ENCODE measurements around the gene SLC22A23.
A peak's percentile ranks its signal among the peaks of the same experiment; 100 is the strongest.

Gene SLC22A23, protein sequence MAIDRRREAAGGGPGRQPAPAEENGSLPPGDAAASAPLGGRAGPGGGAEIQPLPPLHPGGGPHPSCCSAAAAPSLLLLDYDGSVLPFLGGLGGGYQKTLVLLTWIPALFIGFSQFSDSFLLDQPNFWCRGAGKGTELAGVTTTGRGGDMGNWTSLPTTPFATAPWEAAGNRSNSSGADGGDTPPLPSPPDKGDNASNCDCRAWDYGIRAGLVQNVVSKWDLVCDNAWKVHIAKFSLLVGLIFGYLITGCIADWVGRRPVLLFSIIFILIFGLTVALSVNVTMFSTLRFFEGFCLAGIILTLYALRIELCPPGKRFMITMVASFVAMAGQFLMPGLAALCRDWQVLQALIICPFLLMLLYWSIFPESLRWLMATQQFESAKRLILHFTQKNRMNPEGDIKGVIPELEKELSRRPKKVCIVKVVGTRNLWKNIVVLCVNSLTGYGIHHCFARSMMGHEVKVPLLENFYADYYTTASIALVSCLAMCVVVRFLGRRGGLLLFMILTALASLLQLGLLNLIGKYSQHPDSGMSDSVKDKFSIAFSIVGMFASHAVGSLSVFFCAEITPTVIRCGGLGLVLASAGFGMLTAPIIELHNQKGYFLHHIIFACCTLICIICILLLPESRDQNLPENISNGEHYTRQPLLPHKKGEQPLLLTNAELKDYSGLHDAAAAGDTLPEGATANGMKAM

DNA sequence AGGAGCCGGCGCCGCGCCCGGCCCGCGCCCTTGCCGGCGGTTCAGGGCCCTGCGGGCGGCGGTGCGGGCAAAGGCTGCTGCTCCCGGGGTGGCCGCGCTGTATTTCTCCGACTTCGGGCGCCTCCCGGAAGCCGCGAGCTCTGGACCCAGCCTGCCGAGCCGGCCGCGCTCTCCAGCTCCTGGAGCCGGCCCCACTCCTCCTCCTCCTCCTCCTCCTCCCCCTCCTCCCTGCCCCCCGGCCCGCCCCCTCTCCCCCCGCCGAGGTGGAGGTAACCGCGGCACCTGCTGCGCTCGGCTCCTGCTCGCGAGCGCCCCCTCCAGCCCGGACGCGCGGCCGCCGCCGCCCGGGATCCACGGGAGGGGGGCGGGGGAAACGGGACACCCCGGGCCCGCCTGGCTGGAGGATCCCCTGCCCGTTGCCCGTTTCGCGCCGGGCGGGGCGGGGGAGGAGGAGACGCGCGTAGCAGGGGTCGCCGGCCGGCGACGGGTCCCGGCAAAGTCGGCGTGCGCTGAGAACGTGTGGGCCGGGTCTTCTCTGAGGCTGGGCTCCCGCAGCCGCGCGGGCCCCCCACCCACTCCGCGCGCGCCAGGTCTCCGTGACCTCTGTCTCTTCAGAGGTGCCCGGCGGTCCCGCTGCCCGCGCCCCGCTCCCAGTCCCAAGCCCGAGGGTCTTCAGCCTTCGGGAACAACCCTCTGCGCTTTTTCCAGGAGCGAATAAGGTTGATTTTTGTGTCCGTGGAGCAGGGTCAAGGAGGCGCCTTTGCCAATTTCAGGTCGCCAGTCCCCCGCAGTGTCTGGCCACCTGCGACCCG, at the start of gene SLC22A23:
SLC22A23 (minus strand) TSS at position 153 of the 812 bp plus-strand sequence. CDS start 491 bp downstream, outside the sequence.
- Mint-ChIP-seq H3K4me3 (peak within 1 kb of the TSS; percentile 83), H3K4me1 (peaks cover 24% of the 10 kb centered on the region), H3K27me3 (ENCODE audit: low read depth, poor library complexity) (peaks cover 24% of the 10 kb centered on the region), H3K9me3 (peaks cover 7% of the 10 kb centered on the region), H3K36me3 (ENCODE audit: low read depth) (no peaks in the 10 kb centered on the region), H3K27ac (no peak within 1 kb of the TSS)
- DNase-seq = peak; percentile 90
- TF ChIP-seq, protein P1, sequence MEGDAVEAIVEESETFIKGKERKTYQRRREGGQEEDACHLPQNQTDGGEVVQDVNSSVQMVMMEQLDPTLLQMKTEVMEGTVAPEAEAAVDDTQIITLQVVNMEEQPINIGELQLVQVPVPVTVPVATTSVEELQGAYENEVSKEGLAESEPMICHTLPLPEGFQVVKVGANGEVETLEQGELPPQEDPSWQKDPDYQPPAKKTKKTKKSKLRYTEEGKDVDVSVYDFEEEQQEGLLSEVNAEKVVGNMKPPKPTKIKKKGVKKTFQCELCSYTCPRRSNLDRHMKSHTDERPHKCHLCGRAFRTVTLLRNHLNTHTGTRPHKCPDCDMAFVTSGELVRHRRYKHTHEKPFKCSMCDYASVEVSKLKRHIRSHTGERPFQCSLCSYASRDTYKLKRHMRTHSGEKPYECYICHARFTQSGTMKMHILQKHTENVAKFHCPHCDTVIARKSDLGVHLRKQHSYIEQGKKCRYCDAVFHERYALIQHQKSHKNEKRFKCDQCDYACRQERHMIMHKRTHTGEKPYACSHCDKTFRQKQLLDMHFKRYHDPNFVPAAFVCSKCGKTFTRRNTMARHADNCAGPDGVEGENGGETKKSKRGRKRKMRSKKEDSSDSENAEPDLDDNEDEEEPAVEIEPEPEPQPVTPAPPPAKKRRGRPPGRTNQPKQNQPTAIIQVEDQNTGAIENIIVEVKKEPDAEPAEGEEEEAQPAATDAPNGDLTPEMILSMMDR (IDR thresholded peaks at IDR 0.05) = peak; percentile 60

DNA sequence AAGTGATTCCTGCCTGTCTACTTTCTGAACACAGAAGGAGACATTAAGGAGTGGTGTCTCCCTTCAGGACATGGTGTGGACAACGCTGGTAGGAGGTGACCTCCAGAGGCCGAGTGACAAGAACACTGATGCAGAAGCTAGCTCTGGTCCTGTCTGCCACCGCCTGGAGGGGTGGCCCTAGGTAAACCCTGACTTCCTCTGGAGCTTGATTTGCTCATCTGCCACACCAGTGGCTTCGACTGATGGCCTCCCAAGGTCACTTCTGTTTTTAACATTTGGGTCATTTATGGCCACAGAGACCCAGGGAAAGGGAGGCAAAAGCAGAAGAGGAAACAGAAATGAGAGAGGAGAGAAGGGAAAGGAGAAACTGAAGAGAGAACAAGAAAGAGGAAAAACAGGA, 49.4 kb upstream of the SLC22A23 start:
- peaks cover 65% of the 10 kb centered on the region for H3K4me1 Mint-ChIP-seq
- H3K4me3 Mint-ChIP-seq = no peak overlapping the region
- H3K27ac Mint-ChIP-seq = no peak overlapping the region
- TF ChIP-seq, protein P1 (IDR thresholded peaks at IDR 0.05) = no peak
- no peaks in the 10 kb centered on the region for H3K27me3 Mint-ChIP-seq (ENCODE audit: low read depth, poor library complexity)
- no peak for DNase-seq
- peaks cover 3% of the 10 kb centered on the region for H3K9me3 Mint-ChIP-seq
- no peaks in the 10 kb centered on the region for H3K36me3 Mint-ChIP-seq (ENCODE audit: low read depth)

DNA sequence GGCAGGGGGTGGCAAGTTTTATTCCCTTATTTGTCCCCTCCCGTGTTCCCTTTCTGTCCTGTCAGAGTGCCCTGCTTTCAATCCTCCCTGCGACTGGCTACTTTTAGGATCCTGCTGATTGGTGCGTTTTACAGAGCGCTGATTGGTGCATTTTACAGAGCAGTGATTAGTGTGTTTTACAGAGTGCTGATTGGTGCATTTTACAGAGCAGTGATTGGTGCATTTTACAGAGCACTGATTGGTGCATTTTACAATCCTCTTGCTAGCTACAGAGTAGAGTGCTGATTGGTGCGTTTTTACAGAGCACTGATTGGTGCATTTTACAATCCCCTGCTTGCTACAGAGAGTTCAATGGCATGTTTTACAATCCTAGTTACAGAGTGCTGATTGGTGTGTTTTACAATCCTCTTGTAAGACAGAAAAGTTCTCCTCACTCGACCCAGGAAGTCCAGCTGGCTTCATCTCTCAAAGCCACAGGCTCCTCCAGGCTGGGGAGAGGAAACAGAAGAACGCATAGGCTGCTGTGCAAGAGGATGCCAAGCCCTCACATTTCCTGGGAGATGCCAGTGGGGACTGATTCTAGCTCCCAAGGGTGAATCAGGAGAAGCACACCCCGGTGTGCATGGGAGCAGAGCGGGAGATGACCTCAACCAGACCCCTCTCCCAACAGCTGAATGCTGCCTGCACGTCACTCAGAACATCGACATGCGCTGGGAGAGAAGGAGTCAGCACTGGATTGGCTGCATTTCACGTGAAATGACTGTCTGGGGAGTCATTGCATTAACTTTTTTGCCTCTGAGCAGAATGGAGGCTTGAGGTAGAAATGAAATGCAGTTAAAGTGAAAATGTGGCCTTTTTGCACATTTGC, 48.3 kb upstream of the SLC22A23 start:
- H3K36me3 Mint-ChIP-seq (ENCODE audit: low read depth) = no peaks in the 10 kb centered on the region
- TF ChIP-seq, protein P1 (IDR thresholded peaks at IDR 0.05) = no peak
- H3K4me3 Mint-ChIP-seq = no peak overlapping the region
- H3K27me3 Mint-ChIP-seq (ENCODE audit: low read depth, poor library complexity) = no peaks in the 10 kb centered on the region
- no peak overlapping the region for H3K27ac Mint-ChIP-seq
- peaks cover 64% of the 10 kb centered on the region for H3K4me1 Mint-ChIP-seq
- DNase-seq = no peak
- H3K9me3 Mint-ChIP-seq = peaks cover 3% of the 10 kb centered on the region

DNA sequence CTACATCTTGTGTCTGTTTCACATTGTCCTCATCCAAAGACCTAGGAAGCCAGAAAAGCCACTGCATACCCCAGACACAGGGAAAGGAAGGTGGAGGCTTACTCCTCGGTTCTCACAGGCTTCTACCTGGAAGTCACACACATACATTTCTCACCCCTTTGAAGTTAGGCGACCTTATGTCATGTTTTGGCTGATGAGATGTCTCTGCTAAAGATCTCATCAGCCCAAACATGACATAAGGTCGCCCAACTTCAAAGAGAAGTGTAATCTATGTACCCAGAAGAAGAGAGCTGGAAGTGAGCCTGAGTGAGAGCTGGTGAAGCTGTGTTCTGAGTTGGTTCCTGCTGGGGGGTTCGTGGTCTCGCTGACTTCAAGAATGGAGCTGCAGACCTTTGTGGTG, 47.5 kb upstream of the SLC22A23 start:
- H3K27me3 Mint-ChIP-seq (ENCODE audit: low read depth, poor library complexity) = no peaks in the 10 kb centered on the region
- H3K9me3 Mint-ChIP-seq = peaks cover 3% of the 10 kb centered on the region
- peaks cover 72% of the 10 kb centered on the region for H3K4me1 Mint-ChIP-seq
- no peak overlapping the region for H3K4me3 Mint-ChIP-seq
- H3K27ac Mint-ChIP-seq = no peak overlapping the region
- H3K36me3 Mint-ChIP-seq (ENCODE audit: low read depth) = no peaks in the 10 kb centered on the region
- DNase-seq = no peak
- TF ChIP-seq, protein P1 (IDR thresholded peaks at IDR 0.05) = no peak

DNA sequence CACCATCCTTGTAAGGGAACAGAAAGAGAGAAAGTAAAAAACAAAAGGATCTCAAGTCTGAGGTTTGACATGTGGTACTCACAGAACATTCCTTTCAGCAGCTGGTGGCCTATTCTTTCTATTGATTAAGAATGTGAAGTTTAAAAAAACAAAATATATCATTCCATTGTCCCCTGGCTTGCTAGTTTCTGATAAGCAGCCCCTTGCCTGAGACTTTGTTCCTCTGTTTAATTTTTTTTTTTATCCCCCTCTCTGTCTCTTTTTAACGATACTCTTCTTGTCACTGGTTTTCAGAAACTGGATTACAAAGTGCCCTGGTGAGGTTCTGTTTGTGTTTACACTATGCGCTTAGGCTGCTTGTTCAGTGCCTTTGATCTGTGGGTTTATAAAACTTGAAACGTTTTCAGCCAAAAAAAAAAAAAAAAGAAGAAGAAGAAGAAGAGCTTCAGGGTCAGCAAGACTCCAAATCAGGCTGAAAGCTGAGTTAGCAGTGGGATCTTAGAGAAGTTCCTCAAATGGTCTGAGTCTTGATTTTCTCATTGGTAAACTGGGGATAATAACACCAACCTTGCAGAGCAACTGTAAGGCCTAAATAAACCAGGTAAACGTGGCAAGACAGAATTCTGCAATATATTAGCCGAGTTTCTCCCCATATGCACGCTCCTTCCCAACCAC, 45.1 kb upstream of the SLC22A23 start:
- no peak for DNase-seq
- TF ChIP-seq, protein P1 (IDR thresholded peaks at IDR 0.05) = no peak
- H3K4me1 Mint-ChIP-seq = peaks cover 73% of the 10 kb centered on the region
- H3K4me3 Mint-ChIP-seq = no peak overlapping the region
- peaks cover 7% of the 10 kb centered on the region for H3K27me3 Mint-ChIP-seq (ENCODE audit: low read depth, poor library complexity)
- H3K27ac Mint-ChIP-seq = peak overlapping the region; percentile 96
- H3K36me3 Mint-ChIP-seq (ENCODE audit: low read depth) = no peaks in the 10 kb centered on the region
- H3K9me3 Mint-ChIP-seq = peaks cover 3% of the 10 kb centered on the region
